Stimulated activated CD8-positive, alpha-beta memory T cell treated with anti-CD3 and anti-CD28 coated beads, Interleukin-15, amount 100 ng/mL, for 24 hours (primary cell): Measurements from ENCODE around the gene TGFBR2.

Experiments
- DNase-seq: peaks from one replicate; pipeline ENCODE4 v3.0.0-alpha.2; 2020; ENCODE audit warnings: low read depth

TGFBR2 gene

DNA sequence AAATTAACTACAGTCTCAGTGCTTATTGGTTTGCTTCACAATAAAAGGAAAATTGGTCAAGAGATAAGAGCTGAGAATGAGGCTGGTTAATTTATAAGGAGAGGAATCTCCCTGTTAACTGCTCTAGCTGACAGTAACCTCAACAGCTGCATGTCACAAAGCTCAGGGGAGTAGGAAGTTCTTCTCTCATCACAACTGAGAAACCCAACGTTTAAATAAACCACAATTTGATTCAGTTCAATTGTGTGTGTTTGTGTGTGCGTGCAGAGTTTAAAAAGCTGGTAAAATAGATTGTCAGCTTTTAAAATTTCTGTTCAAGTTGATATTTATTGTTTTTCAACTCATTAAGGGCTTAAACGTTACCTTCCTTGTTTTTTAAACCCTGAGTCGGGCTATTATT lies 3.5 kb upstream of the TGFBR2 start:
- no peak for DNase-seq

- DNase-seq, result no peak
Measured at GRCh38 chr3:30604093-30604492, 2.3 kb upstream of the TGFBR2 start.

- no peak for DNase-seq
Measured at GRCh38 chr3:30604558-30604957, 1.8 kb upstream of the TGFBR2 start.

DNA sequence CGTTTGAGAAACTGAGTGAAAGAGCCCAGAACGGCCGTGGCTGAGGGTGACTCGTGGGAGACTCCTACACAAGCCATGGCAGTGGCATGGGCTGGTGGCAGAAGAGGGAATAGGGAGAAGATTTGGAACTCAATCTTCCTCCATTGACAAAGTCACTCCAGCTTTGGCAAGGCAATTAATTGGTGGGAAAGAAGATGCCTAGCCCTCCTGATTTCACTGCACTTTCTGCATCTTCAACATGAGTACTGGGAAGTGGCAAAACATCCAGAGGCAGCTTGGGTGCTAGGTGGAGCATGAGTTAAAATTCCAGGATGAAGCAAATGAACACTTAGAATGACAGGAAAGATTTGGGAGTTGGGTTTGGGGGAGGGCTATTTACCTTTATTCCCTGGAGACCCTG lies 1.4 kb upstream of the TGFBR2 start:
- no peak for DNase-seq

- DNase-seq, result no peak
Measured at GRCh38 chr3:30605706-30606300, 598 bp upstream of the TGFBR2 start.

GRCh38 chr3:30607032-30607833 lies 832 bp downstream of the TGFBR2 start:
- peak; percentile 35 for DNase-seq

DNA sequence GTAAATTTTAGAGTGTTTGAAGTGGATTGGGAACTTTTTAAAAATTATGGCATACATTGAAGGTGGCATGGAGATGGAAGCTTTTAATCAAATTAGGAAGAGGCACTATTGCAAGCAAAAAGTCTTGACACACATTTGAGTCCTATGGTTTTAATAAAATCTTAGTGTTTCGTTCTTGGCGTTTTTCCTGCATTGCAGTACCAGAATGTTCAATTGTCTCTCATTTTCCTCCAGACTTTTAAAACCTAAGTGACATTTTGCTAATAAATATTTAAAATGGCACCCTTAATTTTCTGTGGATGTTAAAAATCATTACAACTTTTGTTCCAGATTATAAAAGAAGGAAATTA lies 2.2 kb downstream of the TGFBR2 start:
- no peak for DNase-seq

GRCh38 chr3:30609930-30610701 lies 3.7 kb downstream of the TGFBR2 start:
- DNase-seq, result no peak

GRCh38 chr3:30610702-30611368 lies 4.4 kb downstream of the TGFBR2 start:
- DNase-seq, result no peak

GRCh38 chr3:30611613-30612436 lies 5.4 kb downstream of the TGFBR2 start:
- DNase-seq, result no peak

- DNase-seq, result no peak
Measured at GRCh38 chr3:30612437-30613132, 6.2 kb downstream of the TGFBR2 start.

DNA sequence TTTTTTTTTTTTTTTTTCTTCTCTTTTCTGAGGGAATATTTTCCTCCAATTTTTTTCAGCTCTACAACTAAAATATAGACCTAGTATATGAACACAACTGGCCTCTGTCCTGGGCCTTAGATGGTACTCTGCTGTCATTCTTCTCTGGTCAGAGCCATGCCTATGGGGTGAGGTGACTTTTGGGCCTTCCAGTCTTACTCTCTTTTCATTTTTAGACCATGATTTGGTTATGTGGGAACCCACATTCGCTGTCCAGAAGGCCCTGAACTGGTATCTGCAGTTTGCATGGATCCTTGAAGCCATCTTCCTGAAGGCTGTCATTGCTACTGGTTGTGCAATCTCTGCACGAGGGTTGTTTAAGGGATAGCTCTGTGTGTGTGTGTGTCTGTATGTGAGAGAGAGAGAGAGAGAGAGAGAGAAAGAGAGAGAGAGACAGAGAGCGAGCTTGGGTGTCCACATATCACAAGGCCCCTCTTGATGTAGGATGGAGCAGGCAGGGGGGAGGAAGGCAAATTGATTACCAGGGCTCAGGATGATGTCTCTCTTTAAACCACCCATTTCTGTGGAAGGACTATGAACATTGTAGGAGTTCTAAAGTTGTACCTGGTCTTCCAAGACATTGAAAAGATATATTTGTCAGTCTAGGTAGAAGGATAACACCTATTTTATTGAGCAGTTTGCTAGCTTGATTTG lies 6.9 kb downstream of the TGFBR2 start:
- DNase-seq, result no peak

DNA sequence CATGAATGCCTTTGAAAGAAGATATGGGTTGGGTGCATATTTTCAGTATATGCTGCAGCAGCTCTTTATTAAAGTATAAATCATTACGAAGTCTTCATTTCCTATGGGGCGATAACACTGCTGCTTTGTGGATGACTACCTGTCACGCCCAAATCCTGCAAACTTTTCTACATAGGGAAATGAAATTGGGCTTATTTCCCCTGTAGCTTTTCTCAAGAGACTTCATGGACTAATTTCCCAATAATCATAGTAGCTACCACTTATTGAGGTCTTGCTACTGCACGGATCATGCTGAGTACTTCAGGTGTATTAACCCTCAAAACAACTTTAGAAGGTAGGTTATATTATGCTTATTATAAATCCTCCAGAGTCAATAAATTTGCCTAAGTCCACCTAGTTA lies 8.0 kb downstream of the TGFBR2 start:
- DNase-seq, result no peak

DNA sequence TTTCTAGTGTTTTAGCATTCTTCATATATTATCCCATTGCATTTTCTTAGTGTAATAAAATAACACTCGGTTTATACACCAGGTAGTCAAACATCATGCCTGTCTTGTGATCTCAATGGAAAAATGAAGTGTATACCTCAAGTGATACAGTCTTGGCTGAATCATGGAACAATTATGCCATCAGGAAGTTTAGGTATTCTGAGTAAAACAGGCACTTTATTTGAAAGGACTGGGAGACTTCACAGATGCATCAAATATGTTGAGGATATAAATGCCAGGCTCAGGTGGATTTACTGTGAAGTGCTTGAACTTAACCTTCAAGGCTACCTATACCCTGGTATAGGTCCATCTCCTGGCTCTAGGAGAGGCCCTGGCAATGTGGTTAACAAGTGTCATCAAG lies 8.5 kb downstream of the TGFBR2 start:
- no peak for DNase-seq

DNA sequence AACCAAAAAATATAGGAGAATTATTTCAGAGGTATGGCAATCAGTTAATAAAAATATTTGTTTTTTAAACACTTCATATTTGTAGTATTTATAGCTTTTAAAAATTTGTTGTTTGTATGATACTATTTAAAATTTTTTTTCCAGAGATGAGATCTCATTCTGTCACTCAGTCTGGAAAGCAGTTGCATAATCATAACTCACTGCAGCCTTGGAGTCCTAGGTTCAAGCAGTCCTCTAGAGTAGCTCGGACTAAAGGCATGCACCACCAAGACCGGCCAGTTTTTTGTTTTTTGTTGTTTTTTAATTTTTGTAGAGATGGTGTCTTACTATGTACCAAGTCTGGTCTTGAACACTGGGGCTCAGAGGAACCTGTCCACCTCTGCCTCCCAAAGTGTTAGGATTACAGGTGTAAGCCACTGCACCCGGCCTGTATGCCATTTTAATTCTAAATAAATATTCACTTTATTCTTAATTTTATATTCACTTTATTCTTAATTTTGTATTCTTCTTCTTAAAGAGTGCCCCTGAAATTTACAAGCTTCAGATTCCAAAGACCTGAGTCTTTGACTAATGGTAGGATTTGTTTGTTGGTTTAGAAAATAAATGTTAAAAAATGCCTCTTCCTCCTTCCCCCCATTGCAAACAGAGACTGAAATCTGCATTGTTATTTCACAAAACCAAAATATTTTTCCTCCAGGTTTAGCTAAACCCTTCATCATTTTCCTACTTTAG lies 9.4 kb downstream of the TGFBR2 start:
- no peak for DNase-seq

GRCh38 chr3:30616347-30617027 lies 10.1 kb downstream of the TGFBR2 start:
- no peak for DNase-seq

DNA sequence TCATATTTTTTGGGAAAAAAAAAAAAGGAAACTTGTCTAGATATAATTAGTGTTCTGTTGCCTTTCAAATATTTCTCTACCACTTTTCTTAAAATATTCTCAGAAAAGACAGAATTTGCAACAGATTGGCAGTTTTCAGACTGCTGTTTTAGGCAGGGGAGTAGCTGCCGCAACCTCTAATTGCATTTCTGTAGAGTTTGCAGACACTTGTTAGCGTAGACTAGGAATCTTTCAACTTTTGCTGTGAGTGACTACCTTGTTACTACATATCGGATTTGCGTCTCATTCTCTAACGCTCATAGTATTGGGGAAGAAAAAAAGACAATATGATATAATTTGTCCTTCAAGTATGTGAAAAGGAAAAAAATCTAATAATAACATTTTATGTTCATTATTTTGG lies 10.7 kb downstream of the TGFBR2 start:
- DNase-seq, result no peak

DNA sequence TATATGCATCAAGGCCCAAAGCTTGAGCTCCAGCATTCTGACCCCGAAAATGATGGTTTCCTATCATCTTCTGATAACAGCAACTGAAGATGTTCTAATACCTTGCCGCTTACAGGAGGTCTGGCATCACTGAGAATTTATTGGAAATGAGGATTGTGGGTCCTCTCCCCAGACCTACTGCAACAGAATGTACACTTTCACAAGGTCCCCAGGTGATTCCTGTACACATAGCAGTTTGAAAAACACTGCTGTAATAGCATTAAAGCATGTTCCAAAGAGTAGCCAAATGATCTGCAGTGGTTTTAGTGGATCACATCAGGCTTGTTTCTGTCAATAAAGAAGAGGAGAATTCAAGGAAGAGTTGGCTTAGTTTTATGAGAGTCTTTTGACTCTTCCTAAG lies 11.3 kb downstream of the TGFBR2 start:
- DNase-seq, result no peak

GRCh38 chr3:30618526-30618925 lies 12.1 kb downstream of the TGFBR2 start:
- no peak for DNase-seq
